ENCODE data around the gene GPATCH1.

GRCh38 chr19:33102893-33103292 lies 21.9 kb downstream of the GPATCH1 start:
- TF ChIP-seq CTCF (IDR thresholded peaks at IDR 0.05) (no peak), POLR2A (IDR thresholded peaks at IDR 0.05) (no peak)
